Panc1 (cell line): ENCODE data around the gene CPEB2. TPM values are rescaled to one million over a fixed set of nuclear protein-coding genes. Genes with fewer than 3 reads are reported as not detected.

Experiments
- ATAC-seq: fragments of 200-7000 bp; cut with Tn5 transposase; 2 replicates; pipeline ENCODE4 v1.9.1; 2020; ENCODE audit warnings: mild to moderate bottlenecking, moderate library complexity
- BruUV-seq: library from RNA; stranded (reverse); fragments of 400-500 nt; replicated peaks from 2 replicates; lab custom pipeline; 2021; lab: Mats Ljungman, UMichigan
- CTCF ChIA-PET: fragments of 300-600 bp; sonication (Branson Sonifier 250); formaldehyde crosslinking; loops from one replicate; lab custom pipeline; 2022; ENCODE audit warnings: antibody characterized with exemption; lab: Charles Lee
- POLR2A ChIA-PET: fragments of 300-600 bp; sonication (Branson Sonifier 250); formaldehyde crosslinking; loops from one replicate; lab custom pipeline; 2022; ENCODE audit warnings: antibody characterized with exemption; lab: Charles Lee
- DNase-seq: peaks from one replicate; pipeline ENCODE4 v3.0.0-alpha.2; 2010; ENCODE audit warnings: low read depth, low spot score
- H3K27ac ChIP-seq: 2 replicates; pipeline ENCODE4 v1.5.1; 2011; ENCODE audit warnings: mild to moderate bottlenecking, low read length, inconsistent platforms
- H3K27me3 ChIP-seq: fragments of 200-500 bp; sonication (Bioruptor generic); 2 replicates; pipeline ENCODE4 v1.6.0; 2014; ENCODE audit warnings: low read length, inconsistent platforms; ENCODE audit not compliant: control insufficient read depth, insufficient read depth
- H3K36me3 ChIP-seq: fragments of 200-500 bp; sonication (Bioruptor generic); 2 replicates; pipeline ENCODE4 v1.5.1; 2014; ENCODE audit warnings: inconsistent platforms, mild to moderate bottlenecking, low read length, moderate library complexity; ENCODE audit not compliant: control insufficient read depth, insufficient read depth
- H3K4me1 ChIP-seq: 2 replicates; pipeline ENCODE4 v1.5.1; 2011; ENCODE audit warnings: inconsistent platforms, mild to moderate bottlenecking, low read length, moderate library complexity; ENCODE audit not compliant: control insufficient read depth, insufficient read depth
- H3K4me3 ChIP-seq, 2 experiments: 2 replicates each; pipeline ENCODE4 v1.5.1; 2011 to 2012; ENCODE audit warnings: low read depth in 2 of 2, low read length in 2 of 2, mild to moderate bottlenecking in 2 of 2, inconsistent platforms in 1 of 2, moderate library complexity in 1 of 2
- H3K9me3 ChIP-seq: fragments of 200-500 bp; sonication (Bioruptor generic); 2 replicates; pipeline ENCODE4 v1.5.1; 2014; ENCODE audit warnings: low read depth, mild to moderate bottlenecking, inconsistent platforms, low read length, moderate library complexity; ENCODE audit not compliant: control insufficient read depth, insufficient read depth
- POLR2AphosphoS5 ChIP-seq: IDR thresholded peaks from 2 replicates; pipeline ENCODE4 v1.6.1; 2012; ENCODE audit warnings: mild to moderate bottlenecking, low read depth, low read length, moderate library complexity
- SIN3A ChIP-seq: IDR thresholded peaks from 2 replicates; pipeline ENCODE4 v1.6.1; 2012; ENCODE audit warnings: low read depth, mild to moderate bottlenecking, low read length, moderate library complexity, borderline replicate concordance; ENCODE audit not compliant: insufficient read depth
- TCF7L2 ChIP-seq: IDR thresholded peaks from 2 replicates; pipeline ENCODE4 v1.6.1; 2011; ENCODE audit warnings: mild to moderate bottlenecking, low read depth, low read length, inconsistent platforms
- in situ Hi-C: cut with HindIII; loops from 2 replicates; pipeline ENCODE4 v1.10.0; 2016; ENCODE audit warnings: low sequenced_read_pairs, low pct_unique_long_range_greater_than_20kb
- intact Hi-C: fragments of 100-400 bp; cut with micrococcal nuclease; formaldehyde crosslinking; loops from one replicate; pipeline ENCODE4 v1.10.0; 2022; ENCODE audit not compliant: unreplicated experiment
- total RNA-seq: library from RNA; stranded (reverse); gene quantifications from one replicate; pipeline ENCODE4 v1.2.1, GENCODE V29; 2021; ENCODE audit not compliant: unreplicated experiment
- TF ChIP-seq, protein P1 (sequence below), 2 experiments: IDR thresholded peaks; 2 replicates each; pipeline ENCODE4 v1.6.1; 2011 to 2012; ENCODE audit warnings: low read depth in 2 of 2, control low read depth in 1 of 2, low read length in 1 of 2, mild to moderate bottlenecking in 1 of 2, moderate library complexity in 1 of 2; ENCODE audit not compliant: insufficient read depth in 1 of 2
- TF ChIP-seq, protein P2 (sequence below): fragments of 450-650 bp; IDR thresholded peaks from 2 replicates; pipeline ENCODE4 v1.5.1; 2017; ENCODE audit warnings: mild to moderate bottlenecking

CPEB2 gene
- total RNA-seq, 1 experiment from 2014 or later = 7.2 TPM

GRCh38 chr4:14985843-14986242 is 16.4 kb upstream of the CPEB2 start:
- Histone ChIP-seq H3K4me1 (no peaks in the 10 kb centered on the region), H3K4me3 (no peak overlapping the region), H3K27me3 (no peaks in the 10 kb centered on the region), H3K27ac (no peak overlapping the region), H3K9me3 (no peaks in the 10 kb centered on the region), H3K36me3 (no peaks in the 10 kb centered on the region)
- no TSS peak for BruUV-seq
- TF ChIP-seq POLR2AphosphoS5 (no peak), TCF7L2 (no peak), SIN3A (no peak)
- TF ChIP-seq, protein P1, sequence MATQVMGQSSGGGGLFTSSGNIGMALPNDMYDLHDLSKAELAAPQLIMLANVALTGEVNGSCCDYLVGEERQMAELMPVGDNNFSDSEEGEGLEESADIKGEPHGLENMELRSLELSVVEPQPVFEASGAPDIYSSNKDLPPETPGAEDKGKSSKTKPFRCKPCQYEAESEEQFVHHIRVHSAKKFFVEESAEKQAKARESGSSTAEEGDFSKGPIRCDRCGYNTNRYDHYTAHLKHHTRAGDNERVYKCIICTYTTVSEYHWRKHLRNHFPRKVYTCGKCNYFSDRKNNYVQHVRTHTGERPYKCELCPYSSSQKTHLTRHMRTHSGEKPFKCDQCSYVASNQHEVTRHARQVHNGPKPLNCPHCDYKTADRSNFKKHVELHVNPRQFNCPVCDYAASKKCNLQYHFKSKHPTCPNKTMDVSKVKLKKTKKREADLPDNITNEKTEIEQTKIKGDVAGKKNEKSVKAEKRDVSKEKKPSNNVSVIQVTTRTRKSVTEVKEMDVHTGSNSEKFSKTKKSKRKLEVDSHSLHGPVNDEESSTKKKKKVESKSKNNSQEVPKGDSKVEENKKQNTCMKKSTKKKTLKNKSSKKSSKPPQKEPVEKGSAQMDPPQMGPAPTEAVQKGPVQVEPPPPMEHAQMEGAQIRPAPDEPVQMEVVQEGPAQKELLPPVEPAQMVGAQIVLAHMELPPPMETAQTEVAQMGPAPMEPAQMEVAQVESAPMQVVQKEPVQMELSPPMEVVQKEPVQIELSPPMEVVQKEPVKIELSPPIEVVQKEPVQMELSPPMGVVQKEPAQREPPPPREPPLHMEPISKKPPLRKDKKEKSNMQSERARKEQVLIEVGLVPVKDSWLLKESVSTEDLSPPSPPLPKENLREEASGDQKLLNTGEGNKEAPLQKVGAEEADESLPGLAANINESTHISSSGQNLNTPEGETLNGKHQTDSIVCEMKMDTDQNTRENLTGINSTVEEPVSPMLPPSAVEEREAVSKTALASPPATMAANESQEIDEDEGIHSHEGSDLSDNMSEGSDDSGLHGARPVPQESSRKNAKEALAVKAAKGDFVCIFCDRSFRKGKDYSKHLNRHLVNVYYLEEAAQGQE (IDR thresholded peaks at IDR 0.05; ENCODE audit: insufficient read depth in 1 of 2, low read depth in 2 of 2, low read length in 1 of 2) = no peak
- TF ChIP-seq, protein P2, sequence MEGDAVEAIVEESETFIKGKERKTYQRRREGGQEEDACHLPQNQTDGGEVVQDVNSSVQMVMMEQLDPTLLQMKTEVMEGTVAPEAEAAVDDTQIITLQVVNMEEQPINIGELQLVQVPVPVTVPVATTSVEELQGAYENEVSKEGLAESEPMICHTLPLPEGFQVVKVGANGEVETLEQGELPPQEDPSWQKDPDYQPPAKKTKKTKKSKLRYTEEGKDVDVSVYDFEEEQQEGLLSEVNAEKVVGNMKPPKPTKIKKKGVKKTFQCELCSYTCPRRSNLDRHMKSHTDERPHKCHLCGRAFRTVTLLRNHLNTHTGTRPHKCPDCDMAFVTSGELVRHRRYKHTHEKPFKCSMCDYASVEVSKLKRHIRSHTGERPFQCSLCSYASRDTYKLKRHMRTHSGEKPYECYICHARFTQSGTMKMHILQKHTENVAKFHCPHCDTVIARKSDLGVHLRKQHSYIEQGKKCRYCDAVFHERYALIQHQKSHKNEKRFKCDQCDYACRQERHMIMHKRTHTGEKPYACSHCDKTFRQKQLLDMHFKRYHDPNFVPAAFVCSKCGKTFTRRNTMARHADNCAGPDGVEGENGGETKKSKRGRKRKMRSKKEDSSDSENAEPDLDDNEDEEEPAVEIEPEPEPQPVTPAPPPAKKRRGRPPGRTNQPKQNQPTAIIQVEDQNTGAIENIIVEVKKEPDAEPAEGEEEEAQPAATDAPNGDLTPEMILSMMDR = no peak
- POLR2A ChIA-PET = interaction anchor here (0.6 kb wide), 1 partner anchor 98 kb away, joined by 3 read pairs; no protein-coding TSS in a partner anchor
- in situ Hi-C loops = loop anchor here (25.0 kb wide), 1 partner anchor 124 kb away; no protein-coding TSS in a partner anchor
- CTCF ChIA-PET = no interaction called here
- intact Hi-C loops = no loop called here
- ATAC-seq (no peak), DNase-seq (no peak)

GRCh38 chr4:14987054-14987453 is 15.2 kb upstream of the CPEB2 start:
- no TSS peak for BruUV-seq
- no peak for TF ChIP-seq SIN3A
- no peak for TF ChIP-seq TCF7L2
- TF ChIP-seq, protein P2 = no peak
- TF ChIP-seq, protein P1 (IDR thresholded peaks at IDR 0.05; ENCODE audit: insufficient read depth in 1 of 2, low read depth in 2 of 2, low read length in 1 of 2) = no peak
- no peak for TF ChIP-seq POLR2AphosphoS5
- in situ Hi-C loops = loop anchor here (25.0 kb wide), 1 partner anchor 125 kb away; no protein-coding TSS in a partner anchor
- Histone ChIP-seq H3K27ac (no peak overlapping the region), H3K4me1 (no peaks in the 10 kb centered on the region), H3K27me3 (no peaks in the 10 kb centered on the region), H3K36me3 (no peaks in the 10 kb centered on the region), H3K9me3 (no peaks in the 10 kb centered on the region), H3K4me3 (no peak overlapping the region)
- intact Hi-C loops = no loop called here
- DNase-seq (no peak), ATAC-seq (no peak)
- ChIA-PET POLR2A (no interaction called here), CTCF (no interaction called here)
